ENCODE data around the gene GABRG2.

Gene GABRG2

DNA sequence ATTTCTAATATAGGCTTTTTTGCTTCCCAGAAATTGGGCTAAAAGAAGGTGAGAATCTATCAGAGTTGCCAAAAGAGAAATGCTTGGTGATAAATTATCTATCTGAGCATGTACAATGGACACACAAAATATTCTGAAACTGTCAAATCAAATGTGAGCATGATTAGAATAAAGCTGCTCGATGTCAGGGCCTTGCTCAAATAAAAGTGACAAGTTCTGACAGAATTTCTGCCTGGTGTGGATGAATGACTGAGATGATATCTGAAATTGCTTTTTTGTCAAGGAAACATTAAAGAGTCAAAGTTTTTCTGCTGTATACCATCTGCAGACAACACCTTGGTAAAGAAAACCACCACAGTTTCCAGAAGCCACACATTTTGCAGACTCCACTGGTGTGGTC is 128.8 kb downstream of the GABRG2 start:
- no peak for DNase-seq

DNA sequence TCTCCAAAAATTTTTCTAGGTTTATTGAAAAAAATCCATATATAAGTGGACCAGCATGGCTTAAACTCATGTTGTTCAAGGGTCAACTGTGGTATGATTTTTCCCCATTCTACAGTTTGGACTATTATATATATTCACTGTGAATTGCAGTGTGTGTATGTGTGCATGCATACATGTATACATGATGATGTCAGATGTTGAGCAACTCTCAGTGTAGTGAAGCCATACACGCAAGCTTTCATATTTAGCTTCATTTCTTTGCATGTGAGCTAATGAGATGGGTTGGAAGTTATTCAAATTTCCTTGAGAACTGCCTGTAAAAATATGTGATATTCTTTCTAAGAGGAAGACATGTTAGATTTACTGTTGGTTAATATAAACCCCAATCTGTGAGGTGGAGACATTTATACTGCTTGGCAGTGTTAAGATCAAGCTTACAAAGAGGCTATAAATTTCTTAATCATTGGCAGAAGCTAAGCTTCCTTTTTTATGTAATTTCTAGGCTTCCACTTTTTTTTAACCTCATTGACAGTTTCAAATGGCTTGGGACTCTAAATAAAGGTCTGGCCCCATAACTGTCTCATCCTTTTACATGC is 134.8 kb downstream of the GABRG2 start:
- no peak for DNase-seq

All from NCI-H2029 treated with DMSO at 0.1 percent for 48 hours (cell line).